GM20431 (cell line): Measurements from ENCODE around the gene RECQL.
"Not testable (repeated sequence)": the region's sequence is repeated elsewhere in the genome, so short reads cannot be mapped to it uniquely, and the experiment has no call there.

Source experiments
- in situ Hi-C: fragments of 300-500 bp; cut with MseI, MboI; formaldehyde crosslinking; loops from one replicate; pipeline ENCODE4 v1.15.0; 2020; ENCODE audit warnings: low sequenced_read_pairs; ENCODE audit not compliant: unreplicated experiment

The RECQL gene

GRCh38 chr12:21505888-21506287 lies 4.5 kb upstream of the RECQL start:
- in situ Hi-C loops, result no loop called here

- in situ Hi-C loops, result no loop called here
These were observed 1.4 kb upstream of the RECQL start for GRCh38 chr12:21502872-21503271.

- in situ Hi-C loops, result no loop called here
These were observed 695 bp upstream of the RECQL start for GRCh38 chr12:21502164-21502496.

- in situ Hi-C loops, result no loop called here
These were observed 613 bp downstream of the RECQL start for GRCh38 chr12:21500786-21501257.

GRCh38 chr12:21499765-21500164 lies 1.7 kb downstream of the RECQL start:
- in situ Hi-C loops, result no loop called here

GRCh38 chr12:21485998-21486397 lies 15.4 kb downstream of the RECQL start:
- in situ Hi-C loops, result no loop called here

GRCh38 chr12:21483531-21483930 lies 17.9 kb downstream of the RECQL start:
- in situ Hi-C loops, result no loop called here

- in situ Hi-C loops, result no loop called here
These were observed 22.5 kb downstream of the RECQL start for GRCh38 chr12:21478756-21479455.

GRCh38 chr12:21476949-21477348 lies 24.5 kb downstream of the RECQL start:
- in situ Hi-C loops, result no loop called here

- in situ Hi-C loops, result no loop called here
These were observed 25.9 kb downstream of the RECQL start for GRCh38 chr12:21475552-21475951.

GRCh38 chr12:21472197-21472823 lies 29.1 kb downstream of the RECQL start:
- in situ Hi-C loops, result no loop called here

GRCh38 chr12:21471294-21471693 lies 30.1 kb downstream of the RECQL start:
- in situ Hi-C loops, result no loop called here

GRCh38 chr12:21467334-21467733 lies 34.1 kb downstream of the RECQL start:
- in situ Hi-C loops, result not testable (repeated sequence)

GRCh38 chr12:21459474-21459873 lies 42.0 kb downstream of the RECQL start:
- in situ Hi-C loops, result no loop called here

GRCh38 chr12:21456291-21456780 lies 45.1 kb downstream of the RECQL start:
- in situ Hi-C loops, result no loop called here

- in situ Hi-C loops, result no loop called here
These were observed 48.1 kb downstream of the RECQL start for GRCh38 chr12:21453312-21453852.

GRCh38 chr12:21451529-21451928 lies 49.9 kb downstream of the RECQL start:
- in situ Hi-C loops, result no loop called here

GRCh38 chr12:21444193-21445146 lies 57.0 kb downstream of the RECQL start:
- in situ Hi-C loops, result no loop called here

- in situ Hi-C loops, result no loop called here
These were observed 62.1 kb downstream of the RECQL start for GRCh38 chr12:21439347-21439746.

- in situ Hi-C loops, result no loop called here
These were observed 62.8 kb downstream of the RECQL start for GRCh38 chr12:21438643-21439042.
